AG10803 (cell line): ENCODE results near the gene NHS.

Source experiments
- DNase-seq: peaks from one replicate; pipeline ENCODE4 v3.0.0; 2010; ENCODE audit warnings: low read depth
- H3K4me3 ChIP-seq: 2 replicates; pipeline ENCODE4 v1.5.1; 2011; ENCODE audit warnings: mild to moderate bottlenecking, low read length, control low read depth
- CTCF ChIP-seq: conservative IDR thresholded peaks from 2 replicates; pipeline ENCODE4 v1.5.1; 2011; ENCODE audit warnings: mild to moderate bottlenecking, low read length, control low read depth, inconsistent platforms

NHS gene

GRCh38 chrX:17484592-17484991 lies 109.6 kb downstream of the NHS start:
- no peak for TF ChIP-seq CTCF
- DNase-seq = no peak
- no peak overlapping the region for H3K4me3 ChIP-seq

- no peak overlapping the region for H3K4me3 ChIP-seq
- DNase-seq = no peak
- TF ChIP-seq CTCF = no peak
These were observed 110.4 kb downstream of the NHS start for GRCh38 chrX:17485391-17485790.

- no peak for TF ChIP-seq CTCF
- DNase-seq = no peak
- H3K4me3 ChIP-seq = no peak overlapping the region
These were observed 113.0 kb downstream of the NHS start for GRCh38 chrX:17488036-17488435.

- TF ChIP-seq CTCF = no peak
- no peak overlapping the region for H3K4me3 ChIP-seq
- peak; percentile 21 for DNase-seq
These were observed 119.2 kb downstream of the NHS start for GRCh38 chrX:17494216-17494615.

GRCh38 chrX:17495052-17495451 lies 120.1 kb downstream of the NHS start:
- no peak overlapping the region for H3K4me3 ChIP-seq
- no peak for TF ChIP-seq CTCF
- DNase-seq = no peak

- DNase-seq = no peak
- TF ChIP-seq CTCF = no peak
- no peak overlapping the region for H3K4me3 ChIP-seq
These were observed 121.4 kb downstream of the NHS start for GRCh38 chrX:17496407-17496806.

GRCh38 chrX:17497193-17497592 lies 122.2 kb downstream of the NHS start:
- TF ChIP-seq CTCF = no peak
- no peak overlapping the region for H3K4me3 ChIP-seq
- DNase-seq = no peak
